HG03457 (cell line): Measurements from ENCODE around the gene UQCRC1.

Experiments
- ATAC-seq: cut with Tn5 transposase; IDR thresholded peaks from one replicate; pipeline ENCODE4 v1.9.1; 2021; ENCODE audit warnings: moderate number of reproducible peaks; ENCODE audit not compliant: unreplicated experiment

Gene UQCRC1

GRCh38 chr3:48599509-48600285 is 9.7 kb downstream of the UQCRC1 start:
- ATAC-seq: no peak

GRCh38 chr3:48599077-48599501 is 10.4 kb downstream of the UQCRC1 start:
- ATAC-seq: no peak

- no peak for ATAC-seq
Observed at GRCh38 chr3:48598323-48599076, 10.9 kb downstream of the UQCRC1 start.

GRCh38 chr3:48597408-48597800 is 12.0 kb downstream of the UQCRC1 start:
- ATAC-seq: no peak

- no peak for ATAC-seq
Observed at GRCh38 chr3:48596676-48597407, 12.6 kb downstream of the UQCRC1 start.

GRCh38 chr3:48596157-48596556 is 13.3 kb downstream of the UQCRC1 start:
- ATAC-seq: no peak

- ATAC-seq: no peak
Observed at GRCh38 chr3:48595526-48596121, 13.8 kb downstream of the UQCRC1 start.

- no peak for ATAC-seq
Observed at GRCh38 chr3:48595075-48595525, 14.3 kb downstream of the UQCRC1 start, which contains the start of gene COL7A1. COL7A1 (minus strand) TSS chr3:48595329; CDS start chr3:48595159, 170 bp downstream.

- no peak for ATAC-seq
Observed at GRCh38 chr3:48594417-48595049, 14.9 kb downstream of the UQCRC1 start.

GRCh38 chr3:48593337-48593736 is 16.1 kb downstream of the UQCRC1 start:
- ATAC-seq: no peak

GRCh38 chr3:48592519-48593087 is 16.8 kb downstream of the UQCRC1 start:
- ATAC-seq: no peak

GRCh38 chr3:48591886-48592518 is 17.4 kb downstream of the UQCRC1 start:
- ATAC-seq: no peak

- no peak for ATAC-seq
Observed at GRCh38 chr3:48591436-48591835, 18.0 kb downstream of the UQCRC1 start.

GRCh38 chr3:48588230-48588629 is 21.2 kb downstream of the UQCRC1 start:
- no peak for ATAC-seq

GRCh38 chr3:48587686-48588085 is 21.8 kb downstream of the UQCRC1 start:
- ATAC-seq: no peak

- ATAC-seq: no peak
Observed at GRCh38 chr3:48585411-48585810, 24.0 kb downstream of the UQCRC1 start.

GRCh38 chr3:48584836-48585235 is 24.6 kb downstream of the UQCRC1 start:
- ATAC-seq: no peak

GRCh38 chr3:48581621-48582481 is 27.6 kb downstream of the UQCRC1 start:
- no peak for ATAC-seq

GRCh38 chr3:48576647-48577046 is 32.8 kb downstream of the UQCRC1 start:
- no peak for ATAC-seq
